Astrocyte (in vitro differentiated cells and primary cell): Measurements from ENCODE around the gene DOCK10. TPM values are rescaled to one million over a fixed set of nuclear protein-coding genes. Genes with fewer than 3 reads are reported as not detected.
A peak's percentile ranks its signal among the peaks of the same experiment; 100 is the strongest.

ENCODE experiments used
- DNase-seq: peaks from one replicate; pipeline ENCODE4 v3.0.0-alpha.2; 2010; ENCODE audit warnings: low read depth
- FAIRE-seq: peaks from 2 replicates; lab custom pipeline; 2011; peaks lifted over from hg19 to GRCh38; lab: Jason Lieb, UNC
- H2AFZ ChIP-seq: 2 replicates; pipeline ENCODE4 v1.6.0; 2012; ENCODE audit warnings: low read depth, low read length, inconsistent platforms
- H3K27ac ChIP-seq: 2 replicates; pipeline ENCODE4 v1.5.1; 2011; ENCODE audit warnings: low read depth, low read length, inconsistent platforms
- H3K27me3 ChIP-seq: 2 replicates; pipeline ENCODE4 v1.6.0; 2011; ENCODE audit warnings: low read length, inconsistent platforms; ENCODE audit not compliant: insufficient read depth
- H3K36me3 ChIP-seq: 2 replicates; pipeline ENCODE4 v1.5.1; 2011; ENCODE audit warnings: low read length, inconsistent platforms; ENCODE audit not compliant: insufficient read depth
- H3K4me1 ChIP-seq: 2 replicates; pipeline ENCODE4 v1.5.1; 2011; ENCODE audit warnings: low read length, inconsistent platforms; ENCODE audit not compliant: insufficient read depth
- H3K4me2 ChIP-seq: 2 replicates; pipeline ENCODE4 v1.6.0; 2012; ENCODE audit warnings: low read length, inconsistent platforms
- H3K4me3 ChIP-seq: 2 replicates; pipeline ENCODE4 v1.5.1; 2011; ENCODE audit warnings: low read depth, mild to moderate bottlenecking, low read length, inconsistent platforms; ENCODE audit not compliant: insufficient read depth
- H3K79me2 ChIP-seq: 2 replicates; pipeline ENCODE4 v1.6.0; 2012; ENCODE audit warnings: mild to moderate bottlenecking, low read length, inconsistent platforms; ENCODE audit not compliant: insufficient read depth
- H3K9ac ChIP-seq: 2 replicates; pipeline ENCODE4 v1.6.0; 2012; ENCODE audit warnings: mild to moderate bottlenecking, low read length, inconsistent platforms
- H3K9me3 ChIP-seq: 2 replicates; pipeline ENCODE4 v1.5.1; 2012; ENCODE audit warnings: low read depth, mild to moderate bottlenecking, low read length, inconsistent platforms; ENCODE audit not compliant: insufficient read depth
- H4K20me1 ChIP-seq: 2 replicates; pipeline ENCODE4 v1.6.0; 2012; ENCODE audit warnings: low read length, inconsistent platforms; ENCODE audit not compliant: insufficient read depth
- H3K27ac Mint-ChIP-seq: one replicate; pipeline ENCODE4 v1.8.0; 2021; ENCODE audit warnings: mild to moderate bottlenecking, mixed read lengths; ENCODE audit not compliant: unreplicated experiment
- H3K27me3 Mint-ChIP-seq: one replicate; pipeline ENCODE4 v1.8.0; 2021; ENCODE audit warnings: low read depth, mixed read lengths; ENCODE audit not compliant: unreplicated experiment
- H3K36me3 Mint-ChIP-seq: one replicate; pipeline ENCODE4 v1.8.0; 2021; ENCODE audit warnings: low read depth, mixed read lengths; ENCODE audit not compliant: unreplicated experiment
- H3K4me1 Mint-ChIP-seq: one replicate; pipeline ENCODE4 v1.8.0; 2021; ENCODE audit warnings: low read depth, mixed read lengths; ENCODE audit not compliant: unreplicated experiment
- H3K4me3 Mint-ChIP-seq: one replicate; pipeline ENCODE4 v1.8.0; 2021; ENCODE audit warnings: mild to moderate bottlenecking, moderate library complexity, mixed read lengths; ENCODE audit not compliant: unreplicated experiment
- H3K9me3 Mint-ChIP-seq: one replicate; pipeline ENCODE4 v1.8.0; 2021; ENCODE audit warnings: mild to moderate bottlenecking, mixed read lengths; ENCODE audit not compliant: unreplicated experiment
- CTCF ChIP-seq: IDR thresholded peaks from 2 replicates; pipeline ENCODE4 v1.5.1; 2011; ENCODE audit warnings: low read depth, mild to moderate bottlenecking, inconsistent platforms, low read length, moderate library complexity; ENCODE audit not compliant: insufficient read depth
- EZH2 ChIP-seq: IDR thresholded peaks from 2 replicates; pipeline ENCODE4 v1.6.1; 2012; ENCODE audit warnings: mild to moderate bottlenecking, low read length, inconsistent platforms; ENCODE audit not compliant: insufficient read depth
- total RNA-seq: library from RNA; stranded (reverse); gene quantifications from 2 replicates; pipeline ENCODE4 v1.2.1, GENCODE V29; 2021

Gene DOCK10
- total RNA-seq, 1 donor from 2014 or later = 7.7 TPM

- Histone ChIP-seq H3K4me1 (peaks cover 9% of the 10 kb centered on the region), H3K4me2 (no peak overlapping the region), H3K27ac (no peak overlapping the region), H4K20me1 (peaks cover 54% of the 10 kb centered on the region), H3K79me2 (peaks cover 81% of the 10 kb centered on the region), H3K9me3 (no peaks in the 10 kb centered on the region), H3K27me3 (no peaks in the 10 kb centered on the region), H3K4me3 (no peak overlapping the region), H3K9ac (no peak overlapping the region), H2AFZ (no peak overlapping the region), H3K36me3 (no peaks in the 10 kb centered on the region)
- Mint-ChIP-seq H3K4me1 (peaks cover 10% of the 10 kb centered on the region), H3K4me3 (no peak overlapping the region), H3K36me3 (no peaks in the 10 kb centered on the region), H3K27me3 (peaks cover 31% of the 10 kb centered on the region), H3K27ac (no peak overlapping the region), H3K9me3 (no peaks in the 10 kb centered on the region)
- FAIRE-seq (peak; percentile 81), DNase-seq (no peak)
- TF ChIP-seq EZH2 (no peak), CTCF (no peak)
Observed at GRCh38 chr2:225037415-225038230, 4.6 kb downstream of the DOCK10 start.

GRCh38 chr2:225036431-225036830, 5.8 kb downstream of the DOCK10 start:
- Mint-ChIP-seq H3K27ac (no peak overlapping the region), H3K36me3 (no peaks in the 10 kb centered on the region), H3K27me3 (peaks cover 30% of the 10 kb centered on the region), H3K9me3 (no peaks in the 10 kb centered on the region), H3K4me1 (peaks cover 10% of the 10 kb centered on the region), H3K4me3 (no peak overlapping the region)
- H3K9me3 ChIP-seq = no peaks in the 10 kb centered on the region
- no peaks in the 10 kb centered on the region for H3K27me3 ChIP-seq
- H3K4me3 ChIP-seq = no peak overlapping the region
- H2AFZ ChIP-seq = no peak overlapping the region
- H3K9ac ChIP-seq = no peak overlapping the region
- no peak for FAIRE-seq
- no peak overlapping the region for H3K4me2 ChIP-seq
- H3K27ac ChIP-seq = no peak overlapping the region
- peaks cover 9% of the 10 kb centered on the region for H3K4me1 ChIP-seq
- no peak for DNase-seq
- TF ChIP-seq EZH2 (no peak), CTCF (no peak)
- peaks cover 58% of the 10 kb centered on the region for H4K20me1 ChIP-seq
- H3K36me3 ChIP-seq = no peaks in the 10 kb centered on the region
- peaks cover 82% of the 10 kb centered on the region for H3K79me2 ChIP-seq
